Astrocyte of the spinal cord (primary cell): Measurements from ENCODE around the gene IQCN.

Experiments
- DNase-seq: peaks from one replicate; pipeline ENCODE4 v3.0.0; 2011; ENCODE audit warnings: low read depth, low spot score
- H3K4me3 ChIP-seq: 2 replicates; pipeline ENCODE4 v1.5.1; 2011; ENCODE audit warnings: low read depth, mild to moderate bottlenecking, low read length, moderate library complexity
- CTCF ChIP-seq: IDR thresholded peaks from 2 replicates; pipeline ENCODE4 v1.5.1; 2012; ENCODE audit warnings: low read depth, mild to moderate bottlenecking, low read length, inconsistent platforms
- in situ Hi-C: cut with HindIII; loops from 2 replicates; pipeline ENCODE4 v1.10.0; 2017; ENCODE audit warnings: low sequenced_read_pairs

Gene IQCN

GRCh38 chr19:18223860-18224524 is 50.3 kb downstream of the IQCN start:
- in situ Hi-C loops, result no loop called here
- peak overlapping the region; percentile 42 for H3K4me3 ChIP-seq
- DNase-seq, result no peak
- no peak for TF ChIP-seq CTCF

GRCh38 chr19:18221815-18222725 is 52.2 kb downstream of the IQCN start:
- no peak for TF ChIP-seq CTCF
- H3K4me3 ChIP-seq, result no peak overlapping the region
- no peak for DNase-seq
- in situ Hi-C loops, result no loop called here

GRCh38 chr19:18220632-18221275 is 53.5 kb downstream of the IQCN start:
- H3K4me3 ChIP-seq, result no peak overlapping the region
- no peak for DNase-seq
- no peak for TF ChIP-seq CTCF
- in situ Hi-C loops, result no loop called here

- no peak for TF ChIP-seq CTCF
- no peak overlapping the region for H3K4me3 ChIP-seq
- in situ Hi-C loops, result no loop called here
- DNase-seq, result no peak
Observed at GRCh38 chr19:18219911-18220631, 54.2 kb downstream of the IQCN start.

- no peak overlapping the region for H3K4me3 ChIP-seq
- no peak for DNase-seq
- TF ChIP-seq CTCF, result no peak
- in situ Hi-C loops, result no loop called here
Observed at GRCh38 chr19:18218600-18218999, 55.7 kb downstream of the IQCN start.

GRCh38 chr19:18218159-18218558 is 56.1 kb downstream of the IQCN start:
- in situ Hi-C loops, result no loop called here
- no peak overlapping the region for H3K4me3 ChIP-seq
- DNase-seq, result no peak
- no peak for TF ChIP-seq CTCF
